GM12891 (cell line): Measurements from ENCODE around the gene PLEKHG2.

ENCODE experiments used
- PAX5 ChIP-seq: IDR thresholded peaks from 2 replicates; pipeline ENCODE4 v1.6.1; 2011; ENCODE audit warnings: low read length, moderate library complexity, mild to moderate bottlenecking; ENCODE audit not compliant: insufficient read depth, severe bottlenecking
- POLR2A ChIP-seq: IDR thresholded peaks from 2 replicates; pipeline ENCODE4 v1.6.1; 2011; ENCODE audit warnings: low read depth, low read length, control low read depth
- POLR2AphosphoS5 ChIP-seq: IDR thresholded peaks from 2 replicates; pipeline ENCODE4 v1.6.1; 2011; ENCODE audit warnings: low read depth, low read length, control low read depth
- SPI1 ChIP-seq: IDR thresholded peaks from 2 replicates; pipeline ENCODE4 v1.6.1; 2011; ENCODE audit warnings: low read depth, low read length, control low read depth
- TAF1 ChIP-seq: IDR thresholded peaks from 2 replicates; pipeline ENCODE4 v1.6.1; 2011; ENCODE audit warnings: low read depth, low read length, control low read depth

- TF ChIP-seq POLR2AphosphoS5 (peak; percentile 100), TAF1 (peak; percentile 99), POLR2A (peak; percentile 99), SPI1 (peak; percentile 59), PAX5 (peak; percentile 58)
These were observed 23.3 kb downstream of the PLEKHG2 start, which contains the start of gene RPS16 for GRCh38 chr19:39435499-39436349.
